Body of pancreas (tissue), 4 donors: ENCODE measurements around the gene ZXDC.

Experiments
- POLR2A ChIP-seq, 3 donors: fragments of 450-650 bp; IDR thresholded peaks; one replicate each; pipeline ENCODE4 v1.6.1; 2016; ENCODE audit warnings: antibody characterized with exemption in 3 of 3, mild to moderate bottlenecking in 2 of 3
- TF ChIP-seq, protein P1 (sequence below), 7 experiments: fragments of 450-650 bp in 4 of 7; fragments of 200-600 bp in 3 of 7; sonication (generic) in 3 of 7; IDR thresholded peaks; one replicate each; pipeline ENCODE4 v1.5.1; 2016 to 2019; ENCODE audit warnings: antibody characterized with exemption in 7 of 7

DNA sequence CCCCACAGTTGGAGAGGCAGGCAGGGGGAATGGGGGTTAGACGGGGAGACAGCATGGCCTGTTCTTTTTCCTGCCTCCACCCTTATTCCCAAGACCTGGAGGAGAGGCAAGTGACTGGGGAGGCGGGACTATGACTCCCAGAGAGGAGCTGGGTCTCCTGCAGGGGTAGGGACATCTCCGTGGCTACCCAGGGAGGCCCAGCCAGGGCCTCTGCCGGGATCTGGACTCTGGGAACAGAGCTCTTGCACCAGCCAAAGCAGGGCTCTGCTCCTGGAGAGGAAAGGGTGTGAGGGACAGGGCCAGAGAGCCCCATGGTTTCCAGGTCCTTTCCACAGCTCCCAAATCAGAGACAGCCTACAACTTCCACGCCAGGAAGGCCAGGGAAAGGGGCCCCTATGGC lies 58.2 kb downstream of the ZXDC start:
- TF ChIP-seq, protein P1, sequence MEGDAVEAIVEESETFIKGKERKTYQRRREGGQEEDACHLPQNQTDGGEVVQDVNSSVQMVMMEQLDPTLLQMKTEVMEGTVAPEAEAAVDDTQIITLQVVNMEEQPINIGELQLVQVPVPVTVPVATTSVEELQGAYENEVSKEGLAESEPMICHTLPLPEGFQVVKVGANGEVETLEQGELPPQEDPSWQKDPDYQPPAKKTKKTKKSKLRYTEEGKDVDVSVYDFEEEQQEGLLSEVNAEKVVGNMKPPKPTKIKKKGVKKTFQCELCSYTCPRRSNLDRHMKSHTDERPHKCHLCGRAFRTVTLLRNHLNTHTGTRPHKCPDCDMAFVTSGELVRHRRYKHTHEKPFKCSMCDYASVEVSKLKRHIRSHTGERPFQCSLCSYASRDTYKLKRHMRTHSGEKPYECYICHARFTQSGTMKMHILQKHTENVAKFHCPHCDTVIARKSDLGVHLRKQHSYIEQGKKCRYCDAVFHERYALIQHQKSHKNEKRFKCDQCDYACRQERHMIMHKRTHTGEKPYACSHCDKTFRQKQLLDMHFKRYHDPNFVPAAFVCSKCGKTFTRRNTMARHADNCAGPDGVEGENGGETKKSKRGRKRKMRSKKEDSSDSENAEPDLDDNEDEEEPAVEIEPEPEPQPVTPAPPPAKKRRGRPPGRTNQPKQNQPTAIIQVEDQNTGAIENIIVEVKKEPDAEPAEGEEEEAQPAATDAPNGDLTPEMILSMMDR (IDR thresholded peaks at IDR 0.05): no peak
- no peak for TF ChIP-seq POLR2A (IDR thresholded peaks at IDR 0.05)
